GM15510 (cell line): Measurements from ENCODE around the gene SREBF1.

Experiments
- POLR2A ChIP-seq: IDR thresholded peaks from 3 replicates; pipeline ENCODE4 v1.6.1; 2011; ENCODE audit warnings: borderline replicate concordance; ENCODE audit not compliant: insufficient read length; ENCODE audit errors: extremely low read depth

Gene SREBF1

GRCh38 chr17:17806611-17807274, 30.0 kb downstream of the SREBF1 start:
- no peak for TF ChIP-seq POLR2A

GRCh38 chr17:17806035-17806434, 30.8 kb downstream of the SREBF1 start:
- no peak for TF ChIP-seq POLR2A

GRCh38 chr17:17805575-17805974, 31.2 kb downstream of the SREBF1 start:
- TF ChIP-seq POLR2A = no peak

- TF ChIP-seq POLR2A = no peak
These were observed 32.8 kb downstream of the SREBF1 start for GRCh38 chr17:17804007-17804406.

GRCh38 chr17:17801800-17802481, 34.8 kb downstream of the SREBF1 start:
- no peak for TF ChIP-seq POLR2A

GRCh38 chr17:17800504-17801021, 36.2 kb downstream of the SREBF1 start:
- TF ChIP-seq POLR2A = no peak

GRCh38 chr17:17798573-17799255, 38.1 kb downstream of the SREBF1 start:
- TF ChIP-seq POLR2A = no peak

- TF ChIP-seq POLR2A = no peak
These were observed 38.7 kb downstream of the SREBF1 start for GRCh38 chr17:17798010-17798556.

- no peak for TF ChIP-seq POLR2A
These were observed 39.5 kb downstream of the SREBF1 start for GRCh38 chr17:17797119-17797809.

- TF ChIP-seq POLR2A = no peak
These were observed 40.1 kb downstream of the SREBF1 start for GRCh38 chr17:17796787-17797061.

- no peak for TF ChIP-seq POLR2A
These were observed 40.6 kb downstream of the SREBF1 start for GRCh38 chr17:17795946-17796786.

- no peak for TF ChIP-seq POLR2A
These were observed 41.5 kb downstream of the SREBF1 start for GRCh38 chr17:17795296-17795695.

- no peak for TF ChIP-seq POLR2A
These were observed 42.4 kb downstream of the SREBF1 start for GRCh38 chr17:17794382-17794781.
